Measurements from ENCODE around the gene TRABD2B. TPM values are rescaled to one million over a fixed set of nuclear protein-coding genes. Genes with fewer than 3 reads are reported as not detected.

TRABD2B gene
- total RNA-seq, 1 donor from 2014 or later: 1.4 TPM

GRCh38 chr1:47780469-47780995, 216.7 kb downstream of the TRABD2B start:
- no peak overlapping the region for H3K27ac ChIP-seq (replicated peaks)
- H3K4me1 ChIP-seq: peaks cover 41% of the 10 kb centered on the region
- no peaks in the 10 kb centered on the region for H3K27me3 ChIP-seq (ENCODE audit: low read depth)
- DNase-seq: no peak
- TF ChIP-seq, protein P1, sequence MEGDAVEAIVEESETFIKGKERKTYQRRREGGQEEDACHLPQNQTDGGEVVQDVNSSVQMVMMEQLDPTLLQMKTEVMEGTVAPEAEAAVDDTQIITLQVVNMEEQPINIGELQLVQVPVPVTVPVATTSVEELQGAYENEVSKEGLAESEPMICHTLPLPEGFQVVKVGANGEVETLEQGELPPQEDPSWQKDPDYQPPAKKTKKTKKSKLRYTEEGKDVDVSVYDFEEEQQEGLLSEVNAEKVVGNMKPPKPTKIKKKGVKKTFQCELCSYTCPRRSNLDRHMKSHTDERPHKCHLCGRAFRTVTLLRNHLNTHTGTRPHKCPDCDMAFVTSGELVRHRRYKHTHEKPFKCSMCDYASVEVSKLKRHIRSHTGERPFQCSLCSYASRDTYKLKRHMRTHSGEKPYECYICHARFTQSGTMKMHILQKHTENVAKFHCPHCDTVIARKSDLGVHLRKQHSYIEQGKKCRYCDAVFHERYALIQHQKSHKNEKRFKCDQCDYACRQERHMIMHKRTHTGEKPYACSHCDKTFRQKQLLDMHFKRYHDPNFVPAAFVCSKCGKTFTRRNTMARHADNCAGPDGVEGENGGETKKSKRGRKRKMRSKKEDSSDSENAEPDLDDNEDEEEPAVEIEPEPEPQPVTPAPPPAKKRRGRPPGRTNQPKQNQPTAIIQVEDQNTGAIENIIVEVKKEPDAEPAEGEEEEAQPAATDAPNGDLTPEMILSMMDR (IDR thresholded peaks at IDR 0.05; ENCODE audit: borderline replicate concordance): no peak
- no peaks in the 10 kb centered on the region for H3K9me3 ChIP-seq (replicated peaks)
- no peak overlapping the region for H3K4me3 ChIP-seq
- H3K36me3 ChIP-seq: no peaks in the 10 kb centered on the region
- intact Hi-C loops (cut with micrococcal nuclease): no loop called here

GRCh38 chr1:47779613-47780012, 217.6 kb downstream of the TRABD2B start:
- DNase-seq: no peak
- H3K36me3 ChIP-seq: no peaks in the 10 kb centered on the region
- intact Hi-C loops (cut with micrococcal nuclease): no loop called here
- H3K27ac ChIP-seq (replicated peaks): no peak overlapping the region
- H3K27me3 ChIP-seq (ENCODE audit: low read depth): no peaks in the 10 kb centered on the region
- TF ChIP-seq, protein P1 (IDR thresholded peaks at IDR 0.05; ENCODE audit: borderline replicate concordance): no peak
- H3K9me3 ChIP-seq (replicated peaks): no peaks in the 10 kb centered on the region
- H3K4me3 ChIP-seq: no peak overlapping the region
- peaks cover 32% of the 10 kb centered on the region for H3K4me1 ChIP-seq

GRCh38 chr1:47778280-47778679, 218.9 kb downstream of the TRABD2B start:
- no peaks in the 10 kb centered on the region for H3K27me3 ChIP-seq (ENCODE audit: low read depth)
- intact Hi-C loops (cut with micrococcal nuclease): no loop called here
- H3K36me3 ChIP-seq: no peaks in the 10 kb centered on the region
- H3K4me1 ChIP-seq: peaks cover 20% of the 10 kb centered on the region
- H3K9me3 ChIP-seq (replicated peaks): no peaks in the 10 kb centered on the region
- H3K27ac ChIP-seq (replicated peaks): no peak overlapping the region
- no peak overlapping the region for H3K4me3 ChIP-seq
- DNase-seq: no peak
- TF ChIP-seq, protein P1 (IDR thresholded peaks at IDR 0.05; ENCODE audit: borderline replicate concordance): no peak

- Histone ChIP-seq H3K4me1 (peaks cover 21% of the 10 kb centered on the region), H3K4me3 (no peak overlapping the region), H3K36me3 (no peaks in the 10 kb centered on the region), H3K27ac (replicated peaks) (no peak overlapping the region), H3K9me3 (replicated peaks) (no peaks in the 10 kb centered on the region), H3K27me3 (ENCODE audit: low read depth) (no peaks in the 10 kb centered on the region)
- intact Hi-C loops (cut with micrococcal nuclease): no loop called here
- DNase-seq: no peak
- TF ChIP-seq, protein P1 (IDR thresholded peaks at IDR 0.05; ENCODE audit: borderline replicate concordance): no peak
These were observed 219.9 kb downstream of the TRABD2B start for GRCh38 chr1:47777322-47777721.

GRCh38 chr1:47776667-47777131, 220.5 kb downstream of the TRABD2B start:
- H3K36me3 ChIP-seq: no peaks in the 10 kb centered on the region
- peaks cover 15% of the 10 kb centered on the region for H3K4me1 ChIP-seq
- H3K4me3 ChIP-seq: no peak overlapping the region
- TF ChIP-seq, protein P1 (IDR thresholded peaks at IDR 0.05; ENCODE audit: borderline replicate concordance): no peak
- no peaks in the 10 kb centered on the region for H3K9me3 ChIP-seq (replicated peaks)
- no peaks in the 10 kb centered on the region for H3K27me3 ChIP-seq (ENCODE audit: low read depth)
- DNase-seq: no peak
- intact Hi-C loops (cut with micrococcal nuclease): no loop called here
- H3K27ac ChIP-seq (replicated peaks): no peak overlapping the region
